VCaP (cell line): ENCODE results near the gene ABCA4.
"Not testable (repeated sequence)": the region's sequence is repeated elsewhere in the genome, so short reads cannot be mapped to it uniquely, and the experiment has no call there.

Experiments
- H3K27ac ChIP-seq: fragments of 450-650 bp; 2 replicates; pipeline ENCODE4 v1.5.1; 2017
- TF ChIP-seq, protein P1 (sequence below): fragments of 450-650 bp; conservative IDR thresholded peaks from 2 replicates; pipeline ENCODE4 v1.5.1; 2017; ENCODE audit warnings: mild to moderate bottlenecking, moderate library complexity

The ABCA4 gene

DNA sequence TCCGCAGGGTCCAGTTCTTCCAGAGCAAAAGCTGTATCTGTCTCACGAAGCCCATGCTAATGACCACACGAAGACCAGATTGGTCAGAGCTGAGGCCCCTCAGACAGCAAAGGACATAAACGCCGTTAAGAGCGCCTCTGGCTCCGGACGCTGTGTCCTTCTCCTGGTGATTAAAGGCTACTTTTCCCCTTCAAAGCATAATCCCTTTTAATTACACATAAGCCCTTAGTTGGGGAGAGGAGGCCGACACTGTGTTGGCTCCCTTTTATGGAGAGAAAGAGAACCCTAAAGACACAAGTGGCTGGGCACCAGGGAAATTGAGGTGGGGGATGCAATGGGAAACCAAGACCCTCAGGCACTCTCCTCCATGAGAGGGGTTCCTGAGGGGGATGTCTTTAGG lies at the start of gene ABCA4:
ABCA4 (minus strand) TSS at position 158 of the 400 bp plus-strand sequence; CDS start at position 55, 103 bp downstream.
- no peak within 1 kb of the TSS for H3K27ac ChIP-seq
- TF ChIP-seq, protein P1, sequence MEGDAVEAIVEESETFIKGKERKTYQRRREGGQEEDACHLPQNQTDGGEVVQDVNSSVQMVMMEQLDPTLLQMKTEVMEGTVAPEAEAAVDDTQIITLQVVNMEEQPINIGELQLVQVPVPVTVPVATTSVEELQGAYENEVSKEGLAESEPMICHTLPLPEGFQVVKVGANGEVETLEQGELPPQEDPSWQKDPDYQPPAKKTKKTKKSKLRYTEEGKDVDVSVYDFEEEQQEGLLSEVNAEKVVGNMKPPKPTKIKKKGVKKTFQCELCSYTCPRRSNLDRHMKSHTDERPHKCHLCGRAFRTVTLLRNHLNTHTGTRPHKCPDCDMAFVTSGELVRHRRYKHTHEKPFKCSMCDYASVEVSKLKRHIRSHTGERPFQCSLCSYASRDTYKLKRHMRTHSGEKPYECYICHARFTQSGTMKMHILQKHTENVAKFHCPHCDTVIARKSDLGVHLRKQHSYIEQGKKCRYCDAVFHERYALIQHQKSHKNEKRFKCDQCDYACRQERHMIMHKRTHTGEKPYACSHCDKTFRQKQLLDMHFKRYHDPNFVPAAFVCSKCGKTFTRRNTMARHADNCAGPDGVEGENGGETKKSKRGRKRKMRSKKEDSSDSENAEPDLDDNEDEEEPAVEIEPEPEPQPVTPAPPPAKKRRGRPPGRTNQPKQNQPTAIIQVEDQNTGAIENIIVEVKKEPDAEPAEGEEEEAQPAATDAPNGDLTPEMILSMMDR, result no peak

DNA sequence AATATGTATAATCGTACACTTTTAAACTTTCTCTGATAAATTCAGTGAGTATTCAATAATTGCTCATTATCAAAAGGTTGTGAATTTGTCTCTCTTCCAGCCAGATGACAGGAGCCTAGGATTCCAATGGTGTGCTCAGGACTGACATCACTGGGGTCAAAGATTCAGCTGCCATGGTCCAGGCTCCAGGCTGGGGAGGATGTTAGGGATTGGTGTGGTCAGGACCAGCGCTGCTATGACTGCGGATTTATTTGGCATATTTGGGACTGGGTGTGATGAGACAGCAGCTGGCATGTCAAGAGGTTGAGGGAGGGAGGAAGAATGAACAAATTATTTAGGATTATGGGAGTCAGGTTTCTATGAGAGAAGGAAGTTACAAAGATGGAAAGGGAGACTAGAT lies 48.2 kb upstream of the ABCA4 start:
- TF ChIP-seq, protein P1, result no peak

DNA sequence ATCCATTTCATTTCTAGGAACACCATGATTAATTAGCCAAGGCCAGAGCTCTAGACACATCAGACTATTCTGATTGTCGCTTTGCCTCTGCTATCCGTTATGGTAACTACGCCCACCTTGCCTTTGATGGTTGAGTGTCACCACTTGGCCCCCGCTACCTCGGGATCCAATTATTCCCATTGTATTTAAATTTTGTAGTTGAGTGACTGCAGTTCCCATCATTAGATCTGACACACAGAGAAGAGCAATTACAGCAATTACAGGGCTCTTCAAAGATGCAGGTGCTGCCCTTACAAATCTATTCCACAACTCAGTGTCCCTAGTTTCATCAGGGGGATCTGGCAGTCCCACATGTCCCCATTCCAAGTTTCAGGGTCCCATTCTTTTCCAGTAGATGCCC lies 44.9 kb upstream of the ABCA4 start:
- no peak overlapping the region for H3K27ac ChIP-seq
- TF ChIP-seq, protein P1, result no peak

More for the DNA sequence above, 48.2 kb upstream of the ABCA4 start:
- no peak overlapping the region for H3K27ac ChIP-seq

DNA sequence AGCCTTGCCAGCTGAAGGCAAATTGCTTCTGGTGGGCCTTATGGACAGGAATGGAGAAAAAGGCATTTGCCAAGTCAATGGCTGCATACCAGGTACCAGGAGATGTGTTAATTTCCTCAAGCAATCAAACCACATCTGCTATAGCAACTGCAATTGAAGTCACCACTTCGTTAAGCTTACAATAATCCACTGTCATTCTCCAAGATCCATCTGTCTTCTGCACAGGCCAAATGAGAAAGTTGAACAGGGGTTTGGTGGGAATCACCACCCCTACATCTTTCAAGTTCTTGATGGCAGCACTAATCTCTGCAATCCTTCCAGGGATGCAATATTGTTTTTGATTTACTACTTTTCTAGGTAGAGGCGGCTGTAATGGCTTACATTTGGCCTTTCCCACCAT lies 43.9 kb upstream of the ABCA4 start:
- H3K27ac ChIP-seq, result not testable (repeated sequence)

DNA sequence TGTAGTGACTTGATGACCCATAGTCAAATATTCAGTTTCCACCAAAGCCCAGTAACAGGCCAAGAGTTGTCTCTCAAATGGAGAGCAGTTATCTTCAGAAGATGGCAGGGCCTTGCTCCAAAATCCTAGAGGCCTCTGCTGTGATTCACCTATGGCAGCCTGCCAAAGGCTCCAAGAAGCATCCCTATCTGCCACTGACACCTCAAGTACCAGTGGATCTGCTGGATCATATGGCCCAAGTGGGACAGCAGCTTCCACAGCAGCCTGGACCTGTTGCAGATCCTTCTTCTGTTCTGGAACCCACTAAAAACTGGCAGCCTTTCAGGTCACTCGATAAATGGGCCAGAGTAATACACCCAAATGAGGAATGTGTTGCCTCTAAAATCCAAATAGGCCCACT lies 43.2 kb upstream of the ABCA4 start:
- not testable (repeated sequence) for H3K27ac ChIP-seq

DNA sequence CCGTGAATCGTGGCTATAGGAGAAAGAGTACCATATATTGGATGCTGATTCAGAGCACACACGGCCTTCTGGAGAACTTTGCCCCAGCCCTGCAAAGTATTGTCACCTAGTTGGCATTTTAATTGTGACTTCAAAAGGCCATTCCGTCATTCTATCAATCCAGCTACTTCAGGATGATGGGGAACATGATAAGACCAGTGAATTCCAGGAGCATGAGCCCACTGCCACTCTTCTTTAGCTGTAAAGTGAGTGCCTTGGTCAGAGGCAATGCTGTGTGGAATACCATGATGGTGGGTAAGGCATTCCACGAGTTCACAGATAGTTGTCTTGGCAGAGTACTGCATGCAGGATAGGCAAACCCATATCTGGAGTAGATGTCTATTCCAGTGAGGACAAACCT lies 42.3 kb upstream of the ABCA4 start:
- H3K27ac ChIP-seq, result not testable (repeated sequence)

DNA sequence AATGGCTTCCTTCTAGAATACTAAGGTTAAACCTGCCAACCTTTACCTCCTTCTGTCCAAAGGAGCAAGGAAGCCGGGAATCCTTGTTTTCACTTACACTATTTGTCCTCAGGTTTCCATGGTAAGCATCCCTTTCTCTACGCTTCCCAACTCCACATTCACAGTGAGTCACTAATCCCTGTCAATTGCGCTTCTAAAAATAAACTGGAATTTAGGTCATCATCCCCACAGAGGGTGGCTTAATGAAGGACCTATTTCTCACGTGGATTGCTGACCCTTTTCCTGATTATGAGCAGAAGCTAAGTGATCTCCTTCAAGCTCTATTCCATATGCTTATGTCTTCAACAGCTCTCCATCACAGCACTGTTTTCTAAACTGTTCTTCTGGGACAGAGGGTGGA lies 39.9 kb upstream of the ABCA4 start:
- TF ChIP-seq, protein P1, result no peak
- H3K27ac ChIP-seq, result no peak overlapping the region

DNA sequence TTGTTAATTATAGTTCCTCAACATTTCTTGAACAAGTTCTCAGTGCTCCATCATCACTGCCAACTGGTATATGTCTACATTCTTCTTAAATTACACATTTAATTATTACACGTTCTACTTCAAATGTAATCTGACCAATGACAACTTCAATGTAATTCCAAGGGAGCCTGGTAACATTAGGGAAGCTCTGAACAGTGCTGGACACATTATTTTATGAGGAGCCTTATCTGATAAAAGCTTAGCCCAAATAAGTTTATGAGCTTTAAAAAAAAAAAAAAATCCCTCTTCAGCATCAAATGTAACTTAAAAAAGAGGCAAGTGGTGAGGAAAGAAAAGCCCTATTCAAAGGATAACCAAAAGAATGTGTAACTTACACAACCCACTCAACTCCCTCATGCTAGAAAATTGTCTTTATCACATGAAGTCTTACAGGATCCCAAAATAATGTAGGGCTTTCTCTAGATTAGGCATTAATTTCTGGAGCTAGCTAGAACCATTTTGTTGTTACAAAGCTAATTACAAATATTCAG lies 35.2 kb upstream of the ABCA4 start:
- TF ChIP-seq, protein P1, result no peak
- peak overlapping the region; percentile 62 for H3K27ac ChIP-seq

DNA sequence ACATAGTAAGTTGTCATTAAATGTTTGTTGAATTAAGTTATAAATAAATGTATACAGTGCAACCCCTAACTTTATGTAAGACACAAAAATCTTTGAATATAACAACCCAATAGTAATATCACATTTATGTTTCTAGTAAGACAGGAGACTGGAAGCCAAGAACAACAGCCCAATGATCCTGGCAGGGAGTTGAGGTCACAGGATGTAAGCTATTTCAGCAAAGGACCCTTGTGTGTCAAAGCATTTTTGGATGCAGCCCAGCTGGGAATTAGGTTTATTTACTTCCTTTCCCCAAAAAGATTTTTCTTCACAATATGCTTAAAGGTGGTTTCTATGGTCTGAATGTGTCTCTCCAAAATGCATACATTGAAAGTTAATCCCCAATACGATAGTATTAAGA lies 34.0 kb upstream of the ABCA4 start:
- TF ChIP-seq, protein P1, result no peak
- peak overlapping the region; percentile 62 for H3K27ac ChIP-seq
